Renal cortex interstitium (tissue), 11 donors: ENCODE measurements around the gene OXER1. TPM values are rescaled to one million over a fixed set of nuclear protein-coding genes. Genes with fewer than 3 reads are reported as not detected.

Source experiments
- DNase-seq, 11 donors: peaks; one replicate each; pipeline ENCODE4 v3.0.0-alpha.2; 2013; ENCODE audit warnings: low read depth in 9 of 11, low spot score in 4 of 11; ENCODE audit errors: extremely low read depth in 1 of 11
- polyA plus RNA-seq, 3 donors: library from polyadenylated mRNA; unstranded; fragments of 120-200 nt; gene quantifications; one replicate each; pipeline ENCODE4 v1.2.1, GENCODE V29; 2013; ENCODE audit not compliant: insufficient read length in 3 of 3

OXER1 gene
- polyA plus RNA-seq, 3 donors, result 7.9 to 12.7 (median 10.0) TPM

- DNase-seq, result no peak
These were observed 17.2 kb upstream of the OXER1 start for GRCh38 chr2:42781181-42781580.

GRCh38 chr2:42777883-42778805 is 14.2 kb upstream of the OXER1 start:
- no peak for DNase-seq

DNA sequence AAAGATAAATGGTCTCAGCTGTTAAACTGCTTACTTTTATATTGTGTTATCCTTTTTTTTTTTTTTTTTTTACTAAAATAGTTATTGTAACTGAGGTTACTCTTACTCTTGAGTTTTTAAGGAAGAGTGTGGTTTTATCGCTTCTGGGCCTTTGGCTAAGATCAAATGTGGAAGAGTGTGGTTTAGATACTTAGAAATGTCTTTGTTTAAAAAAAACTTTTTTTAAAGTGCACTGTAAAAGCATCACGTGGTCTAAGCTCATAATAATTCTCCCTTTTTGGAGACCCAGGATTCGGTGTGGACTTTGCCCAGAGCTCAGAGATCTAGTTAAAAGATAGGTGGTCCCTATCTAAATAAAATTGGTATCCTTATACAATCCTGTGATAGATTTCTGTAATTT is 11.9 kb upstream of the OXER1 start:
- DNase-seq, result no peak

GRCh38 chr2:42775186-42775585 is 11.3 kb upstream of the OXER1 start:
- DNase-seq, result no peak

- no peak for DNase-seq
These were observed 7.7 kb upstream of the OXER1 start for GRCh38 chr2:42771546-42772153.

- DNase-seq, result peak in 1 of 11 donors; percentile 23
These were observed 6.6 kb upstream of the OXER1 start for GRCh38 chr2:42770288-42771131.

GRCh38 chr2:42769583-42770287 is 5.8 kb upstream of the OXER1 start:
- no peak for DNase-seq

DNA sequence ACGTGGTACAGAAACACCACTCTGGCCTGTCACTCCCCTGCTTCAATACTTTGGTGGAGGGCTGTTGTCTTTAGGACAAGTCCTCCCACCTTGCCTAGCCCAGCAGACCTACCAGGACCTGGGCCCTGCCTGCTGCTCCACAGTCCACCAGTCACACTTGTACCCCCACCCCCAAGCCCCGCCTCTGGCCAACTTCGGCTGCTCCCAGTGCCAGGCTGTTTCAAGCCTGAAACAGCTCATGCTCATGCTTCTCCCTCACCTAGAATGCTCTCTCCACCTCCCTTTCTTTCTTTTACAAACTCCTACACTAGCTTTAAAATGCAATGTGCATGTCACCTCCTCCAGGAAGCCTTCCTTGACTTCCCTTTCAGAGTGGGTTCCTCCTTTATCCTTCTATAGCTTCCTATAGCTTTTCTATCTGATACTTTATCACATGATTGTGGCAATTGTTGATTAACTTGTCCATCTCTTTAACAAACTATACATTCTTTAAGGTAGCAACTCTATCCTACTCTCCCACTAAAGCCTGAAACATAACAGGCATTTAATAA is 4.8 kb upstream of the OXER1 start:
- DNase-seq, result no peak

GRCh38 chr2:42767899-42768705 is 4.2 kb upstream of the OXER1 start:
- DNase-seq, result no peak

DNA sequence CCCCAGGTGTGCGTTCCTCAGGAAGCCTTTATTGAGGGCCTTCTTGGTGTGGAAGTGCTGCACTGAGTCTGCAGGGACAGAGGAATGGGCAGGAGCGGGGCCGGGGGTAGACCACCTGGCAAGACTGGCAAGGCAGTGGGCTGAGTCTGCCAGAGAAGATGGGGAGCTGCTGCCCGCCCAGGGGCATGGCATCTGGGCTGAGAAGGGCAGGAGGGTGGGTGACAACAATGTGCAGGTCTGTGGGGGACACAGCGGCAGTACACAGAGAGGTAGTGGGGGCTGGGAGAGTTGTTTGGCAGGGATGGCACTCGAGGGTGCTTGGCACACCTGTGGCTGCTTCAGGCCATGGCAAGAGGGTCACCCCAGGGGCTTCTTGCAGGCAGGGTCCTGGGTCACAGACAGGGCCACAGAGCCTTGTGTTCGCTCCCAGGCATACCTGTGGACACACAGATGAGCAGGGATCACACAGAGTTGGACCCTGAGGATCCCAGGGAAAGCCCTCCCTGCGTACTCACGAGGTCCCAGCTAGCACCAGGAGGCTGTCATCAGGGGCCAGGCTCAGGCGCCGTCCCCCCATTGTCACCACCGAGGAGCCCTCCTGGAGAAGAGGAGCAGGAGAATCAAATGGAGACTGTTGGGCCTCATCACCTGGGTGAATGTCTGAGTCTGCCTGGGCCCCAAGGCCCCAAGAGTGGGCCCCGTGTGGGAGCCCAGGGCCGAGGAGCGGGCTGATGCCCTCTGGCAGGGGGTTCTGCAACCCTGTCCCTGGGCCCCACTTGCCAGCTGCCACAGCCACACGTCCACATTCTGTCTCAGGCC is 3.4 kb upstream of the OXER1 start:
- DNase-seq, result no peak

- DNase-seq, result no peak
These were observed 1.8 kb upstream of the OXER1 start for GRCh38 chr2:42765686-42766085.

- no peak for DNase-seq
These were observed 966 bp upstream of the OXER1 start for GRCh38 chr2:42764901-42765300.

GRCh38 chr2:42762823-42763804 is 821 bp downstream of the OXER1 start:
- DNase-seq, result no peak

DNA sequence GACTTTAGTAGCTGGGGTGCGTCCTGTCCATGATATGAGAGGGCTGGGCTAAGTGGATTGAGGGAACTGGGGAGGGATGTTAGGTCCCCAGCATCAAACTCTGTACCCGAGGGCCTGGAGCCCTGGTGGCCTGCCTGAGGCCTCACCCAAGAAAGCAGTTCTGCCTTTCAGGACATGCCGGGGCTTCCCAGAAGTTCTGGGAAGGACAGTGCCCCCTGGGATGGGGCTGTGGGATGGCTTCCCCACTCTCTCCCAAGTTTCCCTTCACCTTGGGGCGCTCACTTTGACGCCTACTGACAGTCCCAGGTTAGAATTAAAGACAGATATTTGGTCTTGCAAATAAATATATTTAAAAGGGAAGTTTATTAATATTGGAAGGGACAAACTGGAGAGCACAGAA is 1.8 kb downstream of the OXER1 start:
- no peak for DNase-seq

GRCh38 chr2:42761554-42761953 is 2.4 kb downstream of the OXER1 start:
- DNase-seq, result no peak

GRCh38 chr2:42758751-42759150 is 5.2 kb downstream of the OXER1 start:
- DNase-seq, result no peak
